ENCODE results near the gene DYDC2.

GRCh38 chr10:80324891-80325364 lies 31.7 kb upstream of the DYDC2 start:
- TF ChIP-seq CTCF (IDR thresholded peaks at IDR 0.05; ENCODE audit: low read length) (no peak), EZH2 (optimal IDR thresholded peaks at IDR 0.05; ENCODE audit: low read depth, low read length) (no peak)

Measured in MM.1S (cell line).